SIG-M5 (cell line): ENCODE data around the gene A2ML1.
"Not testable (repeated sequence)": the region's sequence is repeated elsewhere in the genome, so short reads cannot be mapped to it uniquely, and the experiment has no call there.

Experiments used
- DNase-seq: peaks from one replicate; lab custom pipeline; 2025; lab: John Stamatoyannopoulos, UW

A2ML1 gene

DNA sequence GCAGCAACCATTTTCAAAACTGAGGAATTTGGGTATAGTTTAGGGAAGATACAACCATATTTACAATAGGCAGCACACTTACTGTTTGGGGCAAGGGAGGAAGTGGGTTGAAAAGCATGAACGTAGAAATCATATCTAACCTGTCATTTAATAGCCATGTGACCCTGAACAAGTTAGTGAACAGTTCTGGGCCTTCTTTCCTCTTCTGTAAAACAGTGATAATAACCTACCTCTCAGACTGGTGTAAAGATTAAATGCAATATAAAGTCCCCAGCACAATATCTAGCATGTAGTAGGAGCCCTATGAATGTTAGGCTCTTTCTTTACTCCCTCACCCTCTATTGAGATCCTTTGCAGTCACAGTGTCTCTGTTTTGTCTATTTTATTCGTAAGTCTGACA lies 33.5 kb downstream of the A2ML1 start:
- DNase-seq: no peak

GRCh38 chr12:8859448-8859847 lies 37.0 kb downstream of the A2ML1 start:
- not testable (repeated sequence) for DNase-seq

GRCh38 chr12:8860165-8860961 lies 37.9 kb downstream of the A2ML1 start:
- no peak for DNase-seq

GRCh38 chr12:8866429-8866828 lies 44.0 kb downstream of the A2ML1 start:
- DNase-seq: no peak

GRCh38 chr12:8867009-8867408 lies 44.6 kb downstream of the A2ML1 start:
- no peak for DNase-seq

GRCh38 chr12:8867786-8868185 lies 45.4 kb downstream of the A2ML1 start:
- no peak for DNase-seq

DNA sequence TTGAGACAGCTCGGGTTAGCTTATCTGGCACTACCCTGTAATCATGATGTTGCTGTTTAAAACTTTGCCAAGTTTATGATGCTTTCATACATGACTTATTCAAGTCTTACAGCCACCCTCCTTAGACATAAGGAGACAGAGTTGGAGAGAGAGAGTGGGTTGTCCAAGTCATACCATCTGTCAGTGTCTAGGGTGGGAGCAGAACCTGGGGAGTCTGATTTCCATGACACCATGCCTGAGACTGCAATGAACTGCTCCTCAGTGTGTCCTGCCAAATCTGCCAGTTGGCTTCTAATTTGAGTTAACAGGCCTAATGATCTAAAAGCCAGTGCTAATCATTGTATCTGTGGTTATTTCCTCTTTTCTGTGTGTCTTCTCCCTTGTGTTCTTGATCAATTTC lies 48.2 kb downstream of the A2ML1 start:
- no peak for DNase-seq

DNA sequence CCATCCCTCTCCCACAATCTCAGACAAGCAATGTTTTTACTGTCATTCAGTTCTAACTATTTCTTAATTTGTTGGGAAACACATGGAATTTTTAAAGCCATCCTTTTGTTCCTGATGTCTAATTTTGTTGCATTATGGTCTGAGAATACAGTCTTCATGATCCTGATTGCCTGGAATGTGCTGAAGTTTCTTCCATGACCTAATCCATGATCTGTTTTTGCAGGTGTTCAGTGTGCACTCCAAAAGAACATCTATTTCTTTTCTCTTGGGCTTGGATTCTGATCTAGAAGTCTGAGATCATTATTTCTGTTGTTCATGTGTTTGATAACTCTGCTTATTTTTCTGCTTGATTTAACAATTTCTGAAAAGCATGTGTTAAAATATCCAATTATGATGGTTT lies 48.6 kb downstream of the A2ML1 start:
- DNase-seq: no peak

GRCh38 chr12:8876887-8877286 lies 54.5 kb downstream of the A2ML1 start:
- no peak for DNase-seq

GRCh38 chr12:8886502-8887284 lies 64.3 kb downstream of the A2ML1 start:
- no peak for DNase-seq

GRCh38 chr12:8887285-8887715 lies 64.9 kb downstream of the A2ML1 start:
- DNase-seq: no peak

- no peak for DNase-seq
Measured at GRCh38 chr12:8890313-8891085, 68.1 kb downstream of the A2ML1 start.

DNA sequence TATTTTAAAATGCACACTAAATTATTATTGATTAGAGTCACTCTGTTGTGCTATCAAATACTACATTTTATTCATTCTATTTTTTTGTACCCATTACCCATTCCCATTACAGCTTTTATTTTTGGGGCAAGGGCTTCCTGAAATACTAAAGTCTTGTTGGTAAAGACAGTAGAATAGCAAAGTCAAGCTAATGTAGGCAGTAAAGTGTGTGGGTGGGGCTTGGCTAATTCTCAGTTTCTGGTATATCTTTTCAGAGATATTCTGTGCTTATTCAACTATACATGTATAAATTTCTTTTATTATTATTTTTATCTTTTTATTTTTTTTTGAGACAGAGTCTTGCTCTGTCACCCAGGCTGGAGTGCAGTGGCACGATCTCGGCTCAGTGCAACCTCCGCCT lies 69.6 kb downstream of the A2ML1 start:
- no peak for DNase-seq

GRCh38 chr12:8894378-8894777 lies 72.0 kb downstream of the A2ML1 start:
- DNase-seq: no peak

GRCh38 chr12:8894986-8895385 lies 72.6 kb downstream of the A2ML1 start:
- DNase-seq: no peak

DNA sequence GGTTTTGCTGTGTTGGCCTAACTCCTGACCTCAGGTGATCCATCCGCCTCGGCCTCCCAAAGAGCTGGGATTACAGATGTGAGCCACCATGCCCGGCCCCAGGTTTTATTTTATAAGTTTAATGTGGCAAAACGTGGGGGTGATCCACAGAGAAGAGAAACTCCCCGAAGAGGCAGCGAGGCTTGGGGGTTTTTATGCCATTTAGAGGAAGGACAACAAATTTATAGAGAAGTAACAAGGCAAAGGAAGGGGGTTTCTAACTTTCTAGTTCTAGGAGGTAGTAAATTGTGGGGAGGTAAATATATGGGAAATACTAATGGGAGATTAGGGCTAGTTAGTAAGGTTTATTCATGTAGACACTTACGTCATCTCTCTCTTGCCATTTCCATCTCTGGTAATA lies 74.7 kb downstream of the A2ML1 start:
- DNase-seq: no peak

- no peak for DNase-seq
Measured at GRCh38 chr12:8899830-8900229, 77.4 kb downstream of the A2ML1 start.

- DNase-seq: not testable (repeated sequence)
Measured at GRCh38 chr12:8902703-8903102, 80.3 kb downstream of the A2ML1 start.

DNA sequence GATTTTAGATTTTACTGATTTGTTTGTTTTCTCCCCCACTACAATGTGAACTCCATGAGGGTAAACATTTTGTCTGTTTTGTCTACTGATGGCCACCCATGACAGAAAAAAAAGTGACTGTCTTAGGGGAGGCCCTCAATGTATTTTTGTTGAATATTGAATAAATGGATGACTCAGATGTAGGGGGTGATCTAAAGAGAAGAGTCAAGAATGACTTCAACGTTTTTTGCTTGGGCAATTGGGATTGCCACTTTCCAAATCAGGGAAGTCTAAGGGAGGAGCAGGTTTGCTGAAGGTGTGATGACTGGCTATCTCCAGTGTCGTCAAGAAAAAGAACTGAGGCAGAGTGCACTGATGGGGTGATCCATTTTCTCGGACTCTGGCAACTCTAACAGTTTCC lies 81.2 kb downstream of the A2ML1 start:
- no peak for DNase-seq

GRCh38 chr12:8904665-8905064 lies 82.2 kb downstream of the A2ML1 start:
- DNase-seq: no peak

DNA sequence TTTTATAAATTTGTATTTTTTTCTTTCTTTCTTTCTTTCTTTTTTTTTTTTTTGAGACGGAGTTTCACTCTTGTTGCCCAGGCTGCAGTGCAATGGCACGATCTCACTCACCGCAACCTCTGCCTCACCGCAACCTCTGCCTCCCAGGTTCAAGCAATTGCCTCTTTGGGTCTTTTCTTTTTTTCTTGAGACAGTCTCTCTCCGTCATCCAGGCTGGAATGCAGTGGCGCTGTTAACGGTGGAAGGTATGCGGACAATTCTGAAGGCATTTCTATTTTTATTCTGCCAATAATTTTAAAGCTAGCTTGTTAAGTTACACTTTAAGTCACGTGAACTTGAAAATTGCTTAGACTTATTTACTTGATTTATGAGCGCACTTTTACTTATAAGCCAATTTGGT lies 83.1 kb downstream of the A2ML1 start:
- DNase-seq: no peak
